Mucosa of stomach (tissue), 1 donor: ENCODE data around the gene RAB30.

Experiments used
- H3K27me3 ChIP-seq: one replicate; pipeline ENCODE4 v1.7.0; 2013; ENCODE audit warnings: mild to moderate bottlenecking, low read length; ENCODE audit not compliant: control insufficient read depth, insufficient read depth
- H3K36me3 ChIP-seq: one replicate; pipeline ENCODE4 v1.7.0; 2013; ENCODE audit warnings: low read length; ENCODE audit not compliant: control insufficient read depth, insufficient read depth
- H3K4me1 ChIP-seq: one replicate; pipeline ENCODE4 v1.7.0; 2013; ENCODE audit warnings: mild to moderate bottlenecking, low read length; ENCODE audit not compliant: control insufficient read depth, insufficient read depth
- H3K4me3 ChIP-seq: one replicate; pipeline ENCODE4 v1.7.0; 2013; ENCODE audit warnings: low read length
- H3K9ac ChIP-seq: one replicate; pipeline ENCODE4 v1.7.0; 2013; ENCODE audit warnings: mild to moderate bottlenecking, low read length, moderate library complexity
- H3K9me3 ChIP-seq: one replicate; pipeline ENCODE4 v1.7.0; 2013; ENCODE audit warnings: mild to moderate bottlenecking, low read length, moderate library complexity; ENCODE audit not compliant: control insufficient read depth
- donor health status: Pancreatic carcinoma.

Gene RAB30

GRCh38 chr11:82942376-82942775 lies 129.3 kb downstream of the RAB30 start:
- Histone ChIP-seq H3K4me3 (no peak overlapping the region), H3K27me3 (no peaks in the 10 kb centered on the region), H3K36me3 (no peaks in the 10 kb centered on the region), H3K4me1 (peaks cover 4% of the 10 kb centered on the region), H3K9me3 (no peaks in the 10 kb centered on the region), H3K9ac (no peak overlapping the region)

- Histone ChIP-seq H3K27me3 (no peaks in the 10 kb centered on the region), H3K4me1 (peaks cover 4% of the 10 kb centered on the region), H3K4me3 (no peak overlapping the region), H3K9ac (no peak overlapping the region), H3K36me3 (no peaks in the 10 kb centered on the region), H3K9me3 (no peaks in the 10 kb centered on the region)
These were observed 132.2 kb downstream of the RAB30 start for GRCh38 chr11:82939456-82939855.

GRCh38 chr11:82937554-82937953 lies 134.1 kb downstream of the RAB30 start:
- H3K4me3 ChIP-seq = no peak overlapping the region
- no peaks in the 10 kb centered on the region for H3K27me3 ChIP-seq
- H3K36me3 ChIP-seq = no peaks in the 10 kb centered on the region
- H3K4me1 ChIP-seq = no peaks in the 10 kb centered on the region
- no peak overlapping the region for H3K9ac ChIP-seq
- no peaks in the 10 kb centered on the region for H3K9me3 ChIP-seq

GRCh38 chr11:82936261-82936660 lies 135.4 kb downstream of the RAB30 start:
- H3K36me3 ChIP-seq = no peaks in the 10 kb centered on the region
- no peaks in the 10 kb centered on the region for H3K9me3 ChIP-seq
- H3K4me1 ChIP-seq = no peaks in the 10 kb centered on the region
- no peaks in the 10 kb centered on the region for H3K27me3 ChIP-seq
- H3K9ac ChIP-seq = no peak overlapping the region
- no peak overlapping the region for H3K4me3 ChIP-seq

- H3K4me3 ChIP-seq = no peak overlapping the region
- H3K9ac ChIP-seq = no peak overlapping the region
- no peaks in the 10 kb centered on the region for H3K4me1 ChIP-seq
- H3K27me3 ChIP-seq = no peaks in the 10 kb centered on the region
- no peaks in the 10 kb centered on the region for H3K36me3 ChIP-seq
- no peaks in the 10 kb centered on the region for H3K9me3 ChIP-seq
These were observed 139.1 kb downstream of the RAB30 start for GRCh38 chr11:82932564-82932963.

GRCh38 chr11:82930734-82931133 lies 141.0 kb downstream of the RAB30 start:
- no peaks in the 10 kb centered on the region for H3K27me3 ChIP-seq
- no peak overlapping the region for H3K9ac ChIP-seq
- no peaks in the 10 kb centered on the region for H3K4me1 ChIP-seq
- H3K36me3 ChIP-seq = no peaks in the 10 kb centered on the region
- no peak overlapping the region for H3K4me3 ChIP-seq
- no peaks in the 10 kb centered on the region for H3K9me3 ChIP-seq

GRCh38 chr11:82930229-82930628 lies 141.5 kb downstream of the RAB30 start:
- no peak overlapping the region for H3K4me3 ChIP-seq
- no peaks in the 10 kb centered on the region for H3K36me3 ChIP-seq
- no peaks in the 10 kb centered on the region for H3K9me3 ChIP-seq
- no peaks in the 10 kb centered on the region for H3K4me1 ChIP-seq
- no peak overlapping the region for H3K9ac ChIP-seq
- no peaks in the 10 kb centered on the region for H3K27me3 ChIP-seq

GRCh38 chr11:82929121-82929520 lies 142.6 kb downstream of the RAB30 start:
- H3K27me3 ChIP-seq = no peaks in the 10 kb centered on the region
- no peak overlapping the region for H3K9ac ChIP-seq
- H3K36me3 ChIP-seq = no peaks in the 10 kb centered on the region
- no peaks in the 10 kb centered on the region for H3K4me1 ChIP-seq
- no peak overlapping the region for H3K4me3 ChIP-seq
- no peaks in the 10 kb centered on the region for H3K9me3 ChIP-seq

- Histone ChIP-seq H3K9me3 (no peaks in the 10 kb centered on the region), H3K4me1 (no peaks in the 10 kb centered on the region), H3K36me3 (no peaks in the 10 kb centered on the region), H3K9ac (no peak overlapping the region), H3K4me3 (no peak overlapping the region), H3K27me3 (no peaks in the 10 kb centered on the region)
These were observed 144.3 kb downstream of the RAB30 start for GRCh38 chr11:82927264-82927880.

- Histone ChIP-seq H3K27me3 (no peaks in the 10 kb centered on the region), H3K4me1 (no peaks in the 10 kb centered on the region), H3K9ac (no peak overlapping the region), H3K4me3 (no peak overlapping the region), H3K36me3 (no peaks in the 10 kb centered on the region), H3K9me3 (no peaks in the 10 kb centered on the region)
These were observed 147.0 kb downstream of the RAB30 start for GRCh38 chr11:82924522-82925224.
